Lower leg skin (tissue), 3 donors: ENCODE data around the gene ARHGAP25.

ENCODE experiments used
- POLR2A ChIP-seq, 2 donors: fragments of 450-650 bp; IDR thresholded peaks; one replicate each; pipeline ENCODE4 v1.6.1; 2016 to 2017; ENCODE audit warnings: antibody characterized with exemption in 2 of 2, mild to moderate bottlenecking in 1 of 2, moderate library complexity in 1 of 2
- TF ChIP-seq, protein P1 (sequence below), 3 donors: fragments of 450-650 bp; IDR thresholded peaks; one replicate each; pipeline ENCODE4 v1.5.1; 2016; ENCODE audit warnings: antibody characterized with exemption in 3 of 3, mild to moderate bottlenecking in 3 of 3, moderate library complexity in 2 of 3

GRCh38 chr2:68789603-68790002 is 55.0 kb downstream of the ARHGAP25 start:
- TF ChIP-seq, protein P1, sequence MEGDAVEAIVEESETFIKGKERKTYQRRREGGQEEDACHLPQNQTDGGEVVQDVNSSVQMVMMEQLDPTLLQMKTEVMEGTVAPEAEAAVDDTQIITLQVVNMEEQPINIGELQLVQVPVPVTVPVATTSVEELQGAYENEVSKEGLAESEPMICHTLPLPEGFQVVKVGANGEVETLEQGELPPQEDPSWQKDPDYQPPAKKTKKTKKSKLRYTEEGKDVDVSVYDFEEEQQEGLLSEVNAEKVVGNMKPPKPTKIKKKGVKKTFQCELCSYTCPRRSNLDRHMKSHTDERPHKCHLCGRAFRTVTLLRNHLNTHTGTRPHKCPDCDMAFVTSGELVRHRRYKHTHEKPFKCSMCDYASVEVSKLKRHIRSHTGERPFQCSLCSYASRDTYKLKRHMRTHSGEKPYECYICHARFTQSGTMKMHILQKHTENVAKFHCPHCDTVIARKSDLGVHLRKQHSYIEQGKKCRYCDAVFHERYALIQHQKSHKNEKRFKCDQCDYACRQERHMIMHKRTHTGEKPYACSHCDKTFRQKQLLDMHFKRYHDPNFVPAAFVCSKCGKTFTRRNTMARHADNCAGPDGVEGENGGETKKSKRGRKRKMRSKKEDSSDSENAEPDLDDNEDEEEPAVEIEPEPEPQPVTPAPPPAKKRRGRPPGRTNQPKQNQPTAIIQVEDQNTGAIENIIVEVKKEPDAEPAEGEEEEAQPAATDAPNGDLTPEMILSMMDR (IDR thresholded peaks at IDR 0.05): no peak
- no peak for TF ChIP-seq POLR2A (IDR thresholded peaks at IDR 0.05)
